GM18505 (cell line): ENCODE measurements around the gene LYL1.

Experiments
- ATAC-seq: cut with Tn5 transposase; IDR thresholded peaks from one replicate; pipeline ENCODE4 v1.9.1; 2021; ENCODE audit not compliant: unreplicated experiment
- POLR2A ChIP-seq: IDR thresholded peaks from 4 replicates; pipeline ENCODE4 v1.6.1; 2011; ENCODE audit warnings: borderline replicate concordance; ENCODE audit not compliant: insufficient read depth, insufficient read length; ENCODE audit errors: extremely low read depth

Gene LYL1

DNA sequence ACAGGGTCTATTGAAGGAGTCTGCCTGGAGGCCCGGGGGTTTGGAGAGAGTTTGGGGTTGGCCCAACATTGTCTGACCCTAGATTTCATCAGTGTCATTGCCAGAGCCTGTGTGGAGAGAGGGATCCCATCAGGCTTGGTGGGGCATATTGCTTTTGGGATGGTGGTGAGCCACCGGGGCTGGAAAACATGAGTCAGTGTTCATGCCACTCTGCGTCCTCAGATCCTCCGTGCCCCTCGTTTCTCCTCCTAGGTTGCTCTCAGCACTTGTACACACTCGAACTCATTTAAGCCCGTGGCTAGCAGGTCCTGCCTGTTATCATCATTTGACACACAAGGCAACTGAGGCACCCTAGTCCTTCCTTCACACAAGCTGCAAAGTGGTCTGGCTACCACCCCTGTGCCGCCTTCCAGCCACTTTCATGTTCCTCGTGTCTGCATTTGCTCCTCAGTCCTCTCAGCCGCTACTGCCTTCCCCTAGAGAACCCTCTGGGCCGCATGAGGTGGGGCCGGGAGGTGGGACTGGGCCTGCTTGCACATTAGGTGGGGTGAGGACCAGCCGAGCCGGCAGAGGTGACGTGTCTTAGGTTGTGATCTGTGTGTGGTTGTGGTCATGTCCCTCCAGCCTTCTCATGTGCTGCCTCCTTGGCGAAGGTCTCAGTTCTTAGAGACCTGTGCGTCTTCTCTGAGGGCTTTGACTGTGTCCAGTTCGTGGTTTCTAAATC is 19.1 kb upstream of the LYL1 start:
- TF ChIP-seq POLR2A = no peak

DNA sequence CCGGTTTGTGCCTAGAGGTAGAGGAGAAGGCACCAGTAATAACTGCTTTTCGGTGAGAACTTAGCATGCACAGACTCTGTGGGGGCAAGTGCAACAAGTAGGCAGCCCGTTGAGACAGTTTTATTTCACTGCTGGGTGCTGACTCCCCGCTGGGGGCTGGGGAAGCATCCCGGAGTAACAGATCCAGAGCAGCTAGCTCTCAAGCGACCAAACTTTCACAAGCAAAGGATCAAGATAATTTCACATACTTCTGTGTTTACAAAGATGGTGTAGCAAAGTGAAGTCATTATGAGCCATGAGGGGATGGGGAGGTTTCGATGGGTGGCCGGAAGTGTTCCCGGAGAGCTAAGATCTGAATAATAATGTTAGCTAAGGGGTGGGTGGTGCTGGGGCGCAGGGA is 18.2 kb upstream of the LYL1 start:
- TF ChIP-seq POLR2A = no peak
- ATAC-seq = no peak

More for the DNA sequence above, 19.1 kb upstream of the LYL1 start:
- ATAC-seq = no peak

DNA sequence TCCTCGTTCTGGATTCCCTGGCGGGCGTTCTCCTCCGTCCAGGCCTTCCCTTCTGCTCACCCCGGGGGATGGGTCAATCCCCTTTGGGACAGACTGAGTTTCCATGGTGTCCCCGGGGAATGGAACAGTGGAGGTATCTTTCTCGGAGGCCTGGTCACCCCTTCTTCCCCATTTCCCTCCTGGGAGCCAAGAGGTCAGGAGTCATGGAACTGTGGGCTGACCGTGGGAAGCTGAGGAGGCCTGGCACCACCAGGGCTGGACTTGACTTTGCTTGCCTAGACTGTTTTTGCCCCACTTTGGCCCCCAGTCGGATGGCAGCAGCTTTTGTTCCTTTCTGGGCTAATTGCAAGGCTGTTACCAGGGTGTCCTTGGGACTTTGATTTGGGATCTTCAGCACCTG is 17.4 kb upstream of the LYL1 start:
- no peak for ATAC-seq
- no peak for TF ChIP-seq POLR2A

DNA sequence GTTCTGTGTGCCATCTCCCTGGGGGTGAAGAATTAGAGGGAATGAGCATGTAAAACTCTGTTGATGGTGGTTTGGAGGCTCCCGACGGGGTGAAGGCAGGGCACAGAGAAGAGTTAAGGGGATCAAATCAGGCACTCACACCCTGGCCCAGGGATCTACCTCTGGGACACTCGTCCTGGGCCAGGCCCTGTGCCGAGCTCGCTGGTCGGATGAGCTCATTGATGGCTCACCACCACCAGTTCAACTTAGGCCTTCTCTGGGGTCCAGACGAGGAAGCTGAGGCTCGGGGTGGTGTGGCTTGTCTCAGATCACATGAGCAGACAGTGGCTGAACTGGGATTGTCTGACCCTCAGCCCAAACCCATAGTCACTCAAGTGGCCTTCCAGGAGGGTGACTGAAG is 17.0 kb upstream of the LYL1 start:
- TF ChIP-seq POLR2A = no peak

DNA sequence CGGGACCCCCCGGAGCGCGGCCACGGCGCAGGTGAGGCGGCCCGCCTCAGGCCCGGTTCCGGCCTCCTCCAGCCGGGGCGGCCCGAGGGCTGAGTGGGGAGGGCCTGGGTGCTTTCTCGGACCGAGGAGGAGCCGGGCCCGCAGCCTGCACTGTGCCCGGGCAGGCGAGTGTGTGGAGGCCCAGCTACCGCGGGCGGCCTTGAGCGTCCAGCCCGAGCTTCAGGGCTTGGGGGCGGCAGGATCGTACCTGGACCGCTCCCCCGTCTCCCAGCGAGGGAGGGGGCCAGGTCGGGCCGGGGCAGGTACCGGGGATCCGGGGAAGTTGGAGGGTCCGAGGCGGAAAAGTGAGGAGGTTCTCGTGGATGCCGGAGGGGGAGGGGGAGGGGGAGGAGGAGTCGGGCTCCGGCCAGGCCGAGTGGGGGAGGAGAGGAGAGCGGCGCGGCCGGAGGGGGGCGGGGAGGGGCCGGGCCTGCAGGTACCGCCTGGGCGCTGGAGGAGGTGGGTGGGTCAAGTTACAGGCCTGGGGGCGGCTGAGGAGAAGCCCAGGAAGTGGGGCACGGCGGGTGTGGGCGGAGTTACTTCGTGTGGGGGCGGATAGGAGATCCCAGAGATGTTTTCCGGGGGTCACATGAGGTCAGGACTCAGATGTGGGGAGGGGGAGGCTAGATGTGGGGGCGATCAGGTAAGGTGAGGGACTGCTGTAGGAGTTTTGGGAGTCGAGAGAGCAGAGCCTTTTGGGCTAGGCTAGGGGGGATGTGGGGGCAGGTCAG is 16.0 kb upstream of the LYL1 start:
- no peak for TF ChIP-seq POLR2A
- ATAC-seq = peak; percentile 9

More for the DNA sequence above, 17.0 kb upstream of the LYL1 start:
- ATAC-seq = no peak

DNA sequence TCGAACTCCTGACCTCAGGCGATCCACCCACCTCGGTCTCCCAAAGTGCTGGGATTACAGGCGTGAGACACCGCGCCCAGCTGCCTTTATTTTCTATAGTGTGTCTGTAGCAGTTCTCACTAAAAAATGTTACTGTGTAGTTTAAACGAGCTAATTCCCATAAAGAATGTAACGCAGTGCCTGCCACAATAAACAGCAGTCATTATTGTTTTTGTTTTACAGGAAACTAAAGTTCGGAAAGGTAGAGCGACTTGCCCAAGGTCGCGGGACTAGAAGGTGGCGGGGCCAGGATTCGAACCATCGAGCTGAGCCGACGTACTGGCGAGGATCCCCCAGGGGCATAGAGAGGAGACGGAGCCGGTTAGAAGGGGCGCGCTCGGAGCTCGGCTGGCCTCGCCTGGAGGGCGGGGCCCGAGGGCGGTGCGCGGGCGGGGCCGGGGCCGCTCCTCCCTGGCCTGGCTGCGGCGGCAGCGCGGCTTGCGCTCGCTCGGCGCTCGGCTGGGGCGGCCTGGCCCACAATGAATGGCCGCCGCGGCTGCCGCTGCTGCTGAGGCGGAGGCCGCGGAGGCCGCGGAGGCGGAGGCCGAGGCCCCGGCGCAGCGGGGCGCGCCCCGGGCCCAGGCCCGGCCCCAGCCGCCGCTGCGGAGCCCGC is 15.2 kb upstream of the LYL1 start, which contains the start of gene NACC1:
Gene NACC1 (plus strand): TSS at position 493 of the 652 bp plus-strand sequence. CDS start 16,944 bp downstream, outside the sequence.
- ATAC-seq = peak; percentile 68
- peak; percentile 66 for TF ChIP-seq POLR2A

DNA sequence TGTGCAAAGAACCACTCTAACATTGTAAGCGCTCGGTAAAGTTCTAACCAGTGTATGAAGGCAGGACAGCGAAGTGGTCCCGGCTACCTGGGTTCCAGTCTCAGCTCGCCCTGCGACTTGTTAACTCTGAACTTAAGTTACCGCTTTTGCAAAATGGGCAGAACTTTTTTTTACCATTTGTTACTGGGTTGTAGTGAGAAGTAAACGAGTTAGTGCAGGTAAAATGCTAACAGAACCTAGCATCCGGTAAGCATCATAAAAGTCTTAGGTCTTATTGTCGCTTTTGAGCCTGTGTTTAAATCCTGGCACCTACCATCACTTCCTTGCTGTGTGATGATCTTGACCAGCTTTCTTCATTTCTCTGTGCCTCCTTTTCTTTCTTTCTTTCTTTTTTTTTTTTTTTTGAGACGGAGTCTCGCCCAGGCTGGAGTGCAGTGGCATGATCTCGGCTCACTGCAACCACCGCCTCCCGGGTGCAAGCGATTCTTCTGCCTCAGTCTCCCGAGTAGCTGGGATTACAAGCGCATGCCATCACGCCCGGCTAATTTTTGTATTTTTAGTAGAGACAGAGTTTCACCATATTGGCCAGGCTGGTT is 14.6 kb upstream of the LYL1 start:
- ATAC-seq = no peak
- TF ChIP-seq POLR2A = no peak

DNA sequence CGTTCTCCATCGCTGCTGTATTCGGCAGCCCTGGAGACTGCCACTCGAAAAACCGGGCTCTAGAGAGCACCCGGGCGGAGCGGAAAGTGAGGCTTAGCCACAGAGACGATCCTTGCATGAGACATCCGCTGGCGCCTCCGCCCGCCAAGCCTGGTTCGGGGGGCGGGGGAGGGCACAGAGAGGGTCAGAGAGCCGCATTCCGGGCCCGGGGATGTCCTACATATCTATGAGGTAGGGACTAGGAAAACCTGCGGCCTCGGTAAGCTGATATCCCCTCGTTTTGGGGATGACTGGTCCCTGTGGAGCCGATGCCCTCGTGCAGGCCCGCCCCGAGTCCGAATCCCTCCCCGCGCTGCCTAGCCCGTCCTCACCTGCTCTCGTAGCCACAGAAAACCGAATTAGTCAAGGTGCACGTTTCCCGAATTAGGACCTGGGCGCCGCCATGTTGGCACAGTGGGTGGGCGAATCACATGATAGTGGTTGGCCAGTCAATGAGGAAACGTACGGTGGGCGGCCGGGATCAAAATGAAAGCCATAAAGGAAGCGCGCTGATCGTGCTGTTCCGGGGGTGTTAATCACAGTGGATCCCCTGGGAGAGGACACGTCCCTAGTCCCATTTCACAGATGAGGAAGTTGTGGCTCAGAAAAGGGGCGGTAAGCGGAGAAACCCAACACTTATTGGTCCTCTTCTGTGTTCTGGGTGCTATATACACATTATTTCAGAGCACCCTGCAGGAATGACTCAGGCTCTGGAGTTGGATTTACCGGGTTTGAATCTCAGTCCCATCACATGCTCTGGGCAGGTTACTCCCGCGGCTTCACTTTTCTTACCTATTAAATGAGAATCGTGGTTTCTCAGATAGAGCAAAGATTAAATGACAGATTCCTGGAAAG is 13.9 kb upstream of the LYL1 start, which contains the start of gene TRMT1:
Gene TRMT1 (minus strand): TSS at position 459 of the 894 bp plus-strand sequence. CDS start 341 bp downstream, at position 118.
- ATAC-seq = peak; percentile 41
- TF ChIP-seq POLR2A = peak; percentile 55

DNA sequence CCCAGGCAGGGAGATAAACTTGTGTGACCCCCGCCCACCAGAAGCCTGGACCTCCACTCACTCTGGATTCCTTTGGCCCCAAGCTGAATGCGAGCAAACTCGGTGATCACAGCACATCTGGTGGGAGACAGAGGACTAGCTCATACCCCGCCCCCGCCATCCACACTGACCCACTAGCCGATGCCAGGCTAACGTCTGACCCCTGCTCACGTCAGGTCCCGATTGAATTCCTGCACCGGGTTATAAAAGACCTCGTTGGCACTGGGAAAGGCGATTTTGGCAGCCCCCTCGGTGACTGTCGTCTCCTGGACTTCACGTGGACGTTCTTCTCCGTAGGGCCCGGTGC is 13.3 kb upstream of the LYL1 start:
- ATAC-seq = no peak
- TF ChIP-seq POLR2A = no peak

DNA sequence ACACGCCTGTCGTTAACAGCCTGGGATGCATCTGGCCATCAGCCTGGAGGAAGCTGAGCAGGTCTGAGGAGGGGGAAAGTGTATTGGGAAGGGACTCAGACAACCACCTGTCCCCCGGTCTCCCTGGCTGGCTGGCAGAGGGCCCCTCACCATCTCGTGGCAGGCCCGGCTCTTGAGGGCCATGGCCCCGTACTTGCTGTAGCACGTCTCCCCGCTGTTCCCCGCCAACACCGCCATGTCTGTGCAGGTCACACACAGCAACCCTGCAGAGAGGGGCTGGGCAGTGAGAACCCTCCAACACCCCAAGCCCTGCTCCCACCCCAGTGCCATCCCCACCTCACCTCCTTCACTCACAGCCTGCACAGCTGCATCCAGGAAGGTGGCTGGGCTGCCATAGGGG is 9.9 kb upstream of the LYL1 start:
- TF ChIP-seq POLR2A = no peak

DNA sequence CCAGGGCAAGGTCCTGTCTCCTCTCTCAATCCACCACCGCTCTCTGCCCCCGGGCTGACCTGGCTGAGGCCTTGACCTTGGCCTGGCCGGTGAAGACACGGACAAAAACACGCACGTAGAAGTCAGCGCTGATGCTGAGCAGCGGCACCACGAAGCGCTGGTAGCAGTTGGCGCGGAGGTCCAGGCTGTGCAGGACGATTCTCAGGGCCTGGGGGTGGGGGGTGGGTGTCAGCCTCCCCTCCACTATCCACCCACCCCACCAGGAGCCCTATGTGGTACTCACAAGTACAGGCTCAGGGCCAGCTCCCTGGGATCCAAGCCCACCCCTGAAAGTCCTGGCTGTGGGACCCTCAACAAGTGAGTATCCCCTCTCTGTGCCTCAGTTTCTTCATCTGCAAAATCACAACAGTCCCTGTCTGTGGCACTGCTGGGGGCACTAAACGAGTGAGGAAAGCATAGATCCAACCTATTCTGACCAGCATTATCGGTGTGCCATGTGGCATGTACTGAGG is 7.5 kb upstream of the LYL1 start:
- no peak for ATAC-seq
- no peak for TF ChIP-seq POLR2A

More for the DNA sequence above, 9.9 kb upstream of the LYL1 start:
- ATAC-seq = no peak
